H1 (cell line): ENCODE results near the gene TPSB2. TPM values are rescaled to one million over a fixed set of nuclear protein-coding genes. Genes with fewer than 3 reads are reported as not detected.

Experiments used
- CTCF ChIA-PET: fragments of 300-600 bp; sonication (Branson Sonifier 250); formaldehyde crosslinking; loops from one replicate; lab custom pipeline; 2021; ENCODE audit not compliant: partially characterized antibody; lab: Charles Lee
- POLR2A ChIA-PET: fragments of 300-600 bp; sonication (Branson Sonifier 250); formaldehyde crosslinking; loops from one replicate; lab custom pipeline; 2021; ENCODE audit warnings: inconsistent platforms; ENCODE audit not compliant: partially characterized antibody; lab: Charles Lee
- DNase-seq, 2 experiments: peaks; one replicate each; pipeline versions ENCODE4 v3.0.0 to v3.0.0-alpha.2; 2010 to 2022; ENCODE audit warnings: low spot score in 2 of 2, low read depth in 1 of 2, mixed read lengths in 1 of 2
- FAIRE-seq: peaks from 2 replicates; lab custom pipeline; 2011; peaks lifted over from hg19 to GRCh38; lab: Jason Lieb, UNC
- H2AFZ ChIP-seq: 2 replicates; pipeline ENCODE4 v1.8.1; 2012; ENCODE audit warnings: low read length, inconsistent platforms
- H2AK5ac ChIP-seq: 2 replicates; pipeline ENCODE4 v1.6.1; 2013; ENCODE audit warnings: low read depth, low read length
- H2BK120ac ChIP-seq: replicated peaks from 2 replicates; pipeline ENCODE3; 2013; ENCODE audit warnings: low read depth, low read length, inconsistent platforms
- H2BK12ac ChIP-seq: 2 replicates; pipeline ENCODE4 v1.6.1; 2013; ENCODE audit warnings: low read depth, low read length
- H2BK15ac ChIP-seq: 2 replicates; pipeline ENCODE4 v1.6.1; 2013; ENCODE audit warnings: low read length
- H2BK20ac ChIP-seq: 2 replicates; pipeline ENCODE4 v1.6.1; 2013; ENCODE audit warnings: low read length
- H2BK5ac ChIP-seq: 2 replicates; pipeline ENCODE4 v1.6.1; 2013; ENCODE audit warnings: low read depth, low read length
- H3K14ac ChIP-seq: 2 replicates; pipeline ENCODE4 v1.6.1; 2013; ENCODE audit warnings: inconsistent platforms; ENCODE audit not compliant: insufficient read length
- H3K18ac ChIP-seq: 2 replicates; pipeline ENCODE4 v1.6.1; 2013; ENCODE audit warnings: low read length; ENCODE audit errors: extremely low read depth
- H3K23ac ChIP-seq: 2 replicates; pipeline ENCODE4 v1.6.1; 2013; ENCODE audit warnings: inconsistent platforms; ENCODE audit not compliant: insufficient read length
- H3K23me2 ChIP-seq: 2 replicates; pipeline ENCODE4 v1.6.1; 2013; ENCODE audit warnings: low read depth, low read length
- H3K27ac ChIP-seq: 2 replicates; pipeline ENCODE4 v1.6.1; 2011; ENCODE audit warnings: low read depth, low read length, inconsistent platforms
- H3K27me3 ChIP-seq, 4 experiments: replicated peaks in 1 of 4; 1 replicate in 1 of 4; 2 replicates in 3 of 4; pipeline versions ENCODE4 v1.6.1 to v1.8.1; 2011 to 2013; ENCODE audit warnings: low read length in 3 of 4, mild to moderate bottlenecking in 3 of 4, inconsistent platforms in 2 of 4, mixed read lengths in 2 of 4, moderate library complexity in 1 of 4; ENCODE audit not compliant: control insufficient read depth in 3 of 4, insufficient read depth in 3 of 4; ENCODE audit errors: extremely low read depth in 1 of 4
- H3K36me3 ChIP-seq, 4 experiments: 2 replicates each; pipeline versions ENCODE4 v1.6.1 to v1.8.1; 2011 to 2013; ENCODE audit warnings: mild to moderate bottlenecking in 4 of 4, low read length in 3 of 4, moderate library complexity in 2 of 4, control low read depth in 1 of 4, inconsistent platforms in 1 of 4; ENCODE audit not compliant: insufficient read depth in 4 of 4, control insufficient read depth in 2 of 4
- H3K4ac ChIP-seq: replicated peaks from 2 replicates; pipeline ENCODE3; 2013; ENCODE audit warnings: low read length, low read depth, mixed read lengths, inconsistent platforms; ENCODE audit not compliant: insufficient read length
- H3K4me1 ChIP-seq, 4 experiments: replicated peaks in 1 of 4; 1 replicate in 1 of 4; 2 replicates in 3 of 4; pipeline versions ENCODE4 v1.6.1 to v1.8.1; 2011 to 2013; ENCODE audit warnings: low read length in 3 of 4, inconsistent platforms in 2 of 4, mixed read lengths in 1 of 4; ENCODE audit not compliant: insufficient read depth in 4 of 4, control insufficient read depth in 3 of 4
- H3K4me2 ChIP-seq, 2 experiments: 2 replicates each; pipeline versions ENCODE4 v1.6.1 to v1.8.1; 2011 to 2013; ENCODE audit warnings: low read depth in 2 of 2, low read length in 2 of 2, control low read depth in 1 of 2, inconsistent platforms in 1 of 2, mild to moderate bottlenecking in 1 of 2; ENCODE audit not compliant: insufficient read depth in 1 of 2
- H3K4me3 ChIP-seq, 4 experiments: fragments of 200-600, 300-600 bp in 1 of 4; sonication (generic), shearing (Covaris generic), sonication (Bioruptor Twin) in 1 of 4; 2 replicates each; pipeline versions ENCODE4 v1.5.1 to v1.8.1; 2011 to 2016; ENCODE audit warnings: low read length in 4 of 4, low read depth in 3 of 4, control low read depth in 2 of 4, inconsistent platforms in 2 of 4, mild to moderate bottlenecking in 2 of 4, mixed read lengths in 1 of 4, moderate library complexity in 1 of 4; ENCODE audit not compliant: insufficient read depth in 2 of 4; ENCODE audit errors: extremely low read depth in 1 of 4
- H3K56ac ChIP-seq: replicated peaks from 2 replicates; pipeline ENCODE3; 2013; ENCODE audit warnings: low read depth, mild to moderate bottlenecking, mixed read lengths, low read length, inconsistent platforms; ENCODE audit not compliant: insufficient read length
- H3K79me1 ChIP-seq: 2 replicates; pipeline ENCODE4 v1.6.1; 2013; ENCODE audit warnings: low read depth, low read length, control low read depth
- H3K79me2 ChIP-seq, 2 experiments: 2 replicates each; pipeline versions ENCODE4 v1.6.1 to v1.8.1; 2012 to 2013; ENCODE audit warnings: low read length in 2 of 2, mild to moderate bottlenecking in 2 of 2, inconsistent platforms in 1 of 2; ENCODE audit not compliant: insufficient read depth in 2 of 2, control insufficient read depth in 1 of 2
- H3K9ac ChIP-seq, 4 experiments: replicated peaks in 1 of 4; 1 replicate in 1 of 4; 2 replicates in 3 of 4; pipeline versions ENCODE4 v1.6.1 to v1.8.1; 2011 to 2013; ENCODE audit warnings: low read depth in 3 of 4, low read length in 3 of 4, control low read depth in 2 of 4, mild to moderate bottlenecking in 2 of 4, moderate library complexity in 2 of 4, inconsistent platforms in 1 of 4; ENCODE audit errors: extremely low read depth in 1 of 4
- H3K9me3 ChIP-seq, 2 experiments: 2 replicates each; pipeline versions ENCODE4 v1.6.1 to v1.8.1; 2012 to 2013; ENCODE audit warnings: mild to moderate bottlenecking in 2 of 2, moderate library complexity in 2 of 2, control low read depth in 1 of 2, inconsistent platforms in 1 of 2, low read depth in 1 of 2, low read length in 1 of 2, mixed read lengths in 1 of 2; ENCODE audit not compliant: insufficient read depth in 2 of 2
- H4K20me1 ChIP-seq, 2 experiments: replicated peaks in 1 of 2; 2 replicates each; pipeline versions ENCODE3 to v1.8.1; 2011 to 2013; ENCODE audit warnings: inconsistent platforms in 2 of 2, low read length in 2 of 2, mild to moderate bottlenecking in 1 of 2; ENCODE audit not compliant: insufficient read depth in 2 of 2, control insufficient read depth in 1 of 2
- H4K5ac ChIP-seq: 2 replicates; pipeline ENCODE4 v1.6.1; 2013; ENCODE audit warnings: low read length, low read depth, mixed read lengths, inconsistent platforms; ENCODE audit not compliant: insufficient read length
- H4K8ac ChIP-seq: 2 replicates; pipeline ENCODE4 v1.8.0; 2013; ENCODE audit warnings: mild to moderate bottlenecking, moderate library complexity, low read length, inconsistent platforms; ENCODE audit not compliant: insufficient read depth; ENCODE audit errors: extremely low read depth
- H4K91ac ChIP-seq: replicated peaks from 2 replicates; pipeline ENCODE3; 2013; ENCODE audit warnings: low read length, mixed read lengths, inconsistent platforms; ENCODE audit not compliant: insufficient read length
- ATF2 ChIP-seq: IDR thresholded peaks from 2 replicates; pipeline ENCODE4 v1.6.1; 2012; ENCODE audit warnings: low read length, inconsistent platforms
- CBX8 ChIP-seq: fragments of 300-800, 300-1000 bp; sonication (generic); IDR thresholded peaks from 2 replicates; pipeline ENCODE4 v1.7.1; 2016; ENCODE audit warnings: low read depth, low read length, borderline replicate concordance
- CHD2 ChIP-seq: IDR thresholded peaks from 2 replicates; pipeline ENCODE4 v1.6.1; 2012; ENCODE audit warnings: low read length, improper control_type of control experiment
- CREB1 ChIP-seq: IDR thresholded peaks from 2 replicates; pipeline ENCODE4 v1.6.1; 2012; ENCODE audit warnings: inconsistent platforms
- EGR1 ChIP-seq: IDR thresholded peaks from 2 replicates; pipeline ENCODE4 v1.6.1; 2011; ENCODE audit warnings: low read depth, low read length, borderline replicate concordance
- FOSL1 ChIP-seq: IDR thresholded peaks from 2 replicates; pipeline ENCODE4 v1.6.1; 2011; ENCODE audit warnings: mild to moderate bottlenecking, low read depth, low read length, moderate library complexity; ENCODE audit not compliant: insufficient read depth
- GABPA ChIP-seq: IDR thresholded peaks from 2 replicates; pipeline ENCODE4 v1.6.1; 2011; ENCODE audit warnings: mild to moderate bottlenecking, low read length, moderate library complexity, borderline replicate concordance; ENCODE audit not compliant: insufficient read depth
- MAFK ChIP-seq: IDR thresholded peaks from 2 replicates; pipeline ENCODE4 v1.6.1; 2012; ENCODE audit warnings: low read depth, mild to moderate bottlenecking, improper control_type of control experiment, low read length
- POLR2AphosphoS5 ChIP-seq: IDR thresholded peaks from 2 replicates; pipeline ENCODE4 v1.6.1; 2011; ENCODE audit warnings: low read depth, low read length
- RBBP5 ChIP-seq: IDR thresholded peaks from 2 replicates; pipeline ENCODE4 v1.7.1; 2012; ENCODE audit warnings: low read depth, mild to moderate bottlenecking, inconsistent platforms, low read length, moderate library complexity, borderline replicate concordance
- RFX5 ChIP-seq: IDR thresholded peaks from 2 replicates; pipeline ENCODE4 v1.6.1; 2011; ENCODE audit warnings: low read depth, low read length, improper control_type of control experiment, borderline replicate concordance
- SIRT6 ChIP-seq: IDR thresholded peaks from one replicate; pipeline ENCODE4 v1.7.1; 2012; ENCODE audit warnings: low read length, inconsistent platforms
- SIX5 ChIP-seq: IDR thresholded peaks from 2 replicates; pipeline ENCODE4 v1.6.1; 2011; ENCODE audit warnings: mild to moderate bottlenecking, low read depth, low read length
- SP1 ChIP-seq: IDR thresholded peaks from 2 replicates; pipeline ENCODE4 v1.6.1; 2011; ENCODE audit warnings: low read depth, low read length
- WGBS, 2 experiments: shearing (Covaris generic) in 1 of 2; methylation state at CpG; one replicate each; pipeline versions ENCODE4 v1.1.6 to v1.1.7; 2013 to 2015; ENCODE audit warnings: low lambda C conversion rate in 2 of 2, mixed read lengths in 2 of 2, inconsistent platforms in 1 of 2, low coverage in 1 of 2, missing lambda C conversion rate in 1 of 2; ENCODE audit not compliant: insufficient replicate concordance in 2 of 2, insufficient coverage in 1 of 2, insufficient read length in 1 of 2; ENCODE audit errors: extremely low coverage in 1 of 2, missing lambda C conversion rate in 1 of 2; 5-methylcytosine and 5-hydroxymethylcytosine counted together
- polyA plus RNA-seq, 7 experiments: library from polyadenylated mRNA; depleted of rRNA in 3 of 7; stranded (reverse) in 5 of 7; unstranded in 2 of 7; fragments of >200 nt in 5 of 7; fragments of 200-250 nt in 2 of 7; gene quantifications; 1 replicate in 5 of 7; 2 replicates in 1 of 7; 4 replicates in 1 of 7; pipeline versions ENCODE4 v1.2.1 to v1.2.3, GENCODE V29; 2011 to 2013; ENCODE audit warnings: missing spikeins in 2 of 7, mixed read lengths in 2 of 7
- total RNA-seq: library from RNA; stranded (reverse); fragmentation: NEBNext Ultra II Directional; extraction: Animal tissue kit (Norgen Biotek cat#: 25700); gene quantifications from 2 replicates; pipeline ENCODE4 v1.2.1, GENCODE V29; 2021

The TPSB2 gene
- total and polyA plus RNA-seq, 2 of the 8 experiments (the other 6 are each of a cell fraction or from before 2014, with no cell fraction given) = 0.08 TPM; not detected in 1

- Histone ChIP-seq H3K27ac (no peak overlapping the region), H4K5ac (no peak overlapping the region), H3K79me2 (no peaks in the 10 kb centered on the region), H2AK5ac (no peak overlapping the region), H4K91ac (no peak overlapping the region), H3K9ac (no peak overlapping the region), H3K18ac (no peak overlapping the region), H3K4ac (no peak overlapping the region), H2BK120ac (no peak overlapping the region), H3K4me3 (no peak overlapping the region), H4K8ac (no peak overlapping the region), H3K14ac (no peak overlapping the region), H3K36me3 (peaks cover 0 to 18% (median under 1%) of the 10 kb centered on the region in 4 experiments; a peak in 4 of 8 replicates), H3K79me1 (no peaks in the 10 kb centered on the region), H3K9me3 (no peaks in the 10 kb centered on the region), H3K56ac (no peak overlapping the region), H3K23ac (no peak overlapping the region), H2AFZ (no peak overlapping the region), H3K27me3 (peaks cover 0 to 2% (median under 1%) of the 10 kb centered on the region in 4 experiments; a peak in 1 of 7 replicates), H2BK20ac (no peak overlapping the region), H3K4me1 (no peaks in the 10 kb centered on the region; a peak in 1 of 7 replicates), H4K20me1 (peaks cover 0 to 6% of the 10 kb centered on the region in 2 experiments), H2BK12ac (no peak overlapping the region), H2BK15ac (no peak overlapping the region), H2BK5ac (no peak overlapping the region), H3K4me2 (no peak overlapping the region), H3K23me2 (no peaks in the 10 kb centered on the region)
- WGBS, 2 experiments = 88% methylated on average over 5 of the region's 9 CpGs; no CpG with 5 or more reads in 1 of the 2 experiments
- POLR2A ChIA-PET = no interaction called here
- CTCF ChIA-PET = interaction anchor here (0.8 to 1.5 kb wide), 3 partner anchors 54 to 167 kb away, joined by 3 read pairs; no protein-coding TSS in a partner anchor
- no peak for FAIRE-seq
- no peak for DNase-seq
- no peak for TF ChIP-seq GABPA
- no peak for TF ChIP-seq RBBP5
- TF ChIP-seq POLR2AphosphoS5 = no peak; the same call in 1 of the 2 replicates
- no peak for TF ChIP-seq SIRT6
- no peak for TF ChIP-seq FOSL1
- TF ChIP-seq SIX5 = no peak
- no peak for TF ChIP-seq ATF2
- no peak for TF ChIP-seq CREB1
- no peak for TF ChIP-seq CBX8
- no peak for TF ChIP-seq EGR1
- TF ChIP-seq MAFK = no peak
- TF ChIP-seq SP1 = no peak
- TF ChIP-seq RFX5 = no peak
- no peak for TF ChIP-seq CHD2
Measured at GRCh38 chr16:1224558-1224957, 5.4 kb downstream of the TPSB2 start.
